ENCODE results near the gene ATE1.
"Not testable (repeated sequence)": the region's sequence is repeated elsewhere in the genome, so short reads cannot be mapped to it uniquely, and the experiment has no call there.

The ATE1 gene

DNA sequence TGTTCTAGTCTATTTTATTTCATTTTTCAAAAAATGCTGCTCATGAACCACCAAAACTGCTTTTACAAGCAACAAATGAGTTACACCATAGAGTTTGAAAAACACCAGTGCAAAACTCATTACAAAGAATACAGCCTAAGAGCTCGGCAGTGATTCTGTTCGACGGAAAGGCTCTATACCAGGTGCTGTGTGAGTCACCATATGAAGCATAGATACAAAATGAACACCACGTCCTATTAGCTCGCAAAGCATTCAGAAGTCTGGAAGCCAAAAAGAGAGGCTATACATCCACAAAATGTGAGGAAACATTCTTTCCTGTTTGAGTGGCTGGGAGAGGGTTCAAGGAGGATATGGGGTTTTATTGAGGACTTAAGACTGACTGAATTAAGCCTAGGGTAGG lies 136.1 kb downstream of the ATE1 start:
- DNase-seq (ENCODE audit: low spot score), result no peak

DNA sequence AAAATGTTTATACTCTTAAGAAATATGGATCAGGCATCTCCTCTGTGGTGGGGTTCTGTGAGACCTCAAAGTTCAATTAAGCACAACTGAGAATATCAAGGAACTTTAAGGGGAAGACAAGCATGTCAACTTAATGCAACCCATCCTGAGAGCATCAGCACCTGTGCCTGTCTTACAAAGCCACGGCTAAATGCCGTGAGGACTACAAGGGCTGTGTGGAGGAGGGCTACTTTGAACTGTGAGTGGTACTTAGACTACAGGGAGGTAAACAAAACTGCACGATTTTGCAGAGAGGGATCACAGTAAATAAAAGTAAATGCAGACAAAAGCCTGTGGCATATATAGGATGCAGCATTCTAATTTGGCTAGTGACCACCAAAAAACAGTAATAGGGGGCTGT lies 139.1 kb downstream of the ATE1 start:
- DNase-seq (ENCODE audit: low spot score), result no peak

DNA sequence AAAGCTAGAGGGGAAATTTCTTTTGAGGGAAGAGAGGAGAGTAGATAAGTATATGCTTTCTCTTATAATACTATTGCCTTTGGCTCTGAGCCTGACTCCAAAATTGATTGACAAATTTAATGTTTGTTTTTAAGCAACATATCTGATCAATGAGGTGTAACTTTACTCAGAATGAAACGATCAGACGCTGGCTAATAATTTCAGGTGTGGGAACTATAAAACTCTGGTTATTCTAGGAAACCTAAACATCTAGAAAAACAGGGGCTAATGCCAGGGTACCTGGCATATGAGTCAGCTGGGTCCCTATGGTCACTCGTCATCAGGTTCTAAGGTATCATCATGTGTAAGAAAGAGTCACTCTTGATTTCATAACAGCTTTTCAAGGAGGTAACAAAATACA lies 139.7 kb downstream of the ATE1 start:
- DNase-seq (ENCODE audit: low spot score), result no peak

DNA sequence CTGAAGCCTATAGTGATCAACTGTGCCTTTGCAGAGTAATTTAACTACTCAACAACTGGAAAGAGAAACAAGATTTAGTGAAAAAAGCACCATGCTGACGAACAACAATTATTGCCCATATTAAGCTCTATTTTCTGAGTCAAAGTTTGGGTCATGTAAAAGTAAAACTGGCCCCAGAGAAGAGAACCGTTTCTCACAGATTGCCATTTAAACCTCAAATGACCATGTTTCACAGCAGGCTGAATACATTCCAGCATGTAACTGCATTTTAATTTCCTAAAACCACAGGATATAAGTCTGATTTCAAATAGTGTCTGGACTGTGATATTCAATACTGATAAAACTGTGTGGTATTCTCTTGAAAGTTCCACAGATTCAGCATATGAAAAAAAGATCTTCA lies 140.7 kb downstream of the ATE1 start:
- no peak for DNase-seq (ENCODE audit: low spot score)

DNA sequence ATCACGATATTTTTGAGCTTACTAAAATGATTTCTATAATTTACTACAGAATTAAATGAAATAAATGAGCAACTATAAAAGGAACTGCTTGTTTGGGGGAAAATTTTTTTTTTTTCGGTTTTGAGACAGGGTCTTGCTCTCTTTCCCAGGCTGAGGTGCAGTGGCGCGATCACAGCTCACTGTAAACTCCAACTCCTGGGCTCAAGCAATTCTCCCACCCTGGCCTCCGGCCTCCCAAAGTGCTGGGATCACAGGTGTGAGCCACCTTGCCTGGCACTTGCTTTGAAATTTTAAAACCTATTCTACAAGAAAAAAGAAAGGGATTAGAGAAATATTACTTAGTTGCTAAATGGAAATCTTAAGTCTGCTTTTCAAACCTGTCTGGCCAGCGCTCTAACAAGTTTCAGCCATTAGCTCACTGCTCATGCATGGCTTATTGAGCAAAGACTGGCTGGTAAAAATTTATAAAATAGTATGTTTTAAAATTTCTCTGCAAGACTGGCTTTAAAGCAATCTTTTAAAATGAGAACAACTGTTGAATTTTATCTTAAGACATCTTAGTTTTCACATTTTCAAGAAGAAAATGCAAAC lies 144.0 kb downstream of the ATE1 start:
- DNase-seq (ENCODE audit: low spot score), result no peak

DNA sequence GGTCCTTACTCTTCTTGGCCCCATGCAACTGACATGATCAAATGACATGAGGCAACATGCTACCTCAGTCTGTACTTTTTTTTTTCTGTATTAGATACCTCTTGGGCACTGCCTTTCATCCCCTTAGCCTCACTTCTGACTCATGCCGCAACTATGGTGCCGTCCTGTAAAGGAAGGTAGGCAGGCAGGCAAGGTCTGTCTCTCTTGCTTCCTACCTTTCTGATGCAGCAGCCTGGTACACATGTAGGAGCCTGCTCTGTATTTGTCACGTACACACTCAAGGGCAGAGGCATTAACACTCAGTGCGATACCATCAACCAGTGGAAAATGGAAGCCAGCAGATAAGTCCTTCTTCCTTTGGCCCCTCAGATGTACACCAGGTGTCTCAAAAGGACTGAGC lies 146.7 kb downstream of the ATE1 start:
- DNase-seq (ENCODE audit: low spot score), result no peak

DNA sequence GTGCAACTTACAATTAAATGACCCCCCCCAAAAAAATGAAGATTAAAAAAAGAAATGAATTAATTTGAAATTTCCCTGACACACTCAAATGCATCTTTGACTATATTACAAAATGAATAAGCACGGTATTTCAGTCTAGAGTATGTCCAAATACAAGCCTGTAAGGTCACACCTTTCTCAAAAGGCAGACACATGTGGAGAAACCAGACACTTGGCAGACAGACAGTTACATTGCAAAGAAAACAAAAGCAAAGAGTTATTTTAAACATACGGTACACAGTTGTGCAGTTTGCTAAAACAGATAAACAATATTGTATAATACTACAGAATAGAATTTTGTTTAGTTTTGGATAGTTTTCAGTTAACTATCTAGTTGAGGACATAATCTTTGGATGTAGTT lies 153.0 kb downstream of the ATE1 start:
- DNase-seq (ENCODE audit: low spot score), result no peak

DNA sequence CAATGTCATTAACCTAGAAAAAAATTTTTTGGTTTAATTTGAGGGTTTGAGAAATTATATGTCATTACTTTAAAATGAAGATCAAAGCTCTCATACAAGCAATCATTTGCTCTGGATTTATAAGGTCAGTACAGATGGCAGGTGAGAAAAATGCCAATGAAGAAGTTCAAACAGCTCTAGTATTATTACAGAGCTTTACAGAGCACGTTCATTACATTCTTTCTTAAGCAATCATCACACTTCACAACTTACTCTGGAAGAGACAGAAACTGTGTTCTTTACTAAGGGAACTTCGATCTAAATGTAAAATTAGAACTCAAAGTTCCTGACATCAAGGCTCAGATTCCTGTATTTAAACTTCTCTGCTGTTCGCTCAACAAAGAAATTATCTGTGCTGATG lies 153.4 kb downstream of the ATE1 start:
- no peak for DNase-seq (ENCODE audit: low spot score)

DNA sequence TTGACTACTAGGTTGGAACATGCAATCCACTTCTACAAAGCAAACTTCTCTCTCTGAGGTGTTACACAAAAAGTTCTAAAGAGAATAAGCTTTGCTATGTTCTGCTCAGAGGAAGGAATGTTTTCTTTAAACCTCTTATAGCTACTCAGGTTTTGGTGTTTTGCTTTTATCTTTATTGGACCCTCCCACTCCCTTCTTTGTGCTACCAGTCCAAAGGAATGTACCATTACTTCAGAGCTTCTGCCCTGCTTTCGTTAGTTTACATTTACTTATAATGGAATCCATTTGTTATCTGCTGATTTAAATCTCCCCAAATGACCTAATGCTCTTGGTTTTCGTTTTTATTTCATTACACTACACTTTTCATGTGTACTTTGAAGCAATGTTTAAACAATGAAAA lies 154.9 kb downstream of the ATE1 start:
- DNase-seq (ENCODE audit: low spot score), result no peak

DNA sequence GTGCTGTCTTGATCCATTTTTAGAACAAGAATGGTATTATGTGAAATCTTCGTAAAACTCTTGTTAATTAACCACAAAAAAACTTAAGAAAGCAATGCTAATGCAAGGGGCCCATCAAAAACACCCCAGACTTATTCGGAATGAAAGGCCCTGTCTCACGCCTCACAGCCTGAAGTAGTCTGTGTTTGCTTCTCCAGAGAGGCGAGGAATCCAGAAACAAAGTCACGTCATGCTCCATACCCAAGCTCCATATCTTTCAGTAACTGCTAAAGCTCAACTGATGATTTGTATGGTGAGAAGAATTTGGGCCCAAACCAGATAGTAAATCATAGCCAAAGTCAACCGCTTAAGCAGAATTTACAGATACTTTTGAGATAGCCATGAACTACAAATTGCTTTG lies 155.4 kb downstream of the ATE1 start:
- no peak for DNase-seq (ENCODE audit: low spot score)

DNA sequence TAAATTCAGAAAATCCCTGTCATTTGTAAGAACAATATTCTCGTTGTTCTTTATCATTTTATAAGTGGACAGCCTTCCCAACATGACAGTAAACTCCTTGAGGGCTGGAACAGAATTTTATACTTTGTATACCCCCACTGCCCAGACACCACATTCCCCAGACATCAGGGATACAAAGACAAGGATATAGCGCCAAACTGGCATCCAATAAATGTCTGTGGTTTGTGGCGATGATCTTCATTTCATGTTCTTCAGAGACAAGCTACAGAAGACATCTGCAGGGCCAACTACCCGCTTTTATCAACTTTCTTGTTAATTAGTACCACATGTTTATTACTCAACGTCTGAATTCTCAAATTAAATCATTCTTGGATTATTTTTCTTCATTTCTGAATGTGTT lies 155.9 kb downstream of the ATE1 start:
- no peak for DNase-seq (ENCODE audit: low spot score)

DNA sequence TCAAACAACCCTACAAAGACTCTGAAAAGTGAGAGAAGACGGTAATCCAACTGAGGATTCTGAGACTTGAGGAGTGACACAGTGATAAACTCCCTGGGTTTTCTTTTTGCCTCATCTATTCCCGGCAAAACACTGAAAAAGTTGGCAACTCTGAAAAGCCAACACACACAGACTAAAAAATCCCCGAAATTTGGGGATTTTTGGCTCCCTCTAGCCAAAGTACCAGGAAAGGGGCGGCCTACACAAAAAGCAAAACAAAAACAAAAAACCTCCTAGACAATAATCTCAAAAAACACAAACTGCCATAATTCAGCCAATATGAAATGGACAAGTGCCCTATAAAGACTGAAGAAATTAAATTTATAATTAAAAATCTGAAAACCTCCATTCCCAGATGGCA lies 161.4 kb downstream of the ATE1 start:
- DNase-seq (ENCODE audit: low spot score), result no peak

DNA sequence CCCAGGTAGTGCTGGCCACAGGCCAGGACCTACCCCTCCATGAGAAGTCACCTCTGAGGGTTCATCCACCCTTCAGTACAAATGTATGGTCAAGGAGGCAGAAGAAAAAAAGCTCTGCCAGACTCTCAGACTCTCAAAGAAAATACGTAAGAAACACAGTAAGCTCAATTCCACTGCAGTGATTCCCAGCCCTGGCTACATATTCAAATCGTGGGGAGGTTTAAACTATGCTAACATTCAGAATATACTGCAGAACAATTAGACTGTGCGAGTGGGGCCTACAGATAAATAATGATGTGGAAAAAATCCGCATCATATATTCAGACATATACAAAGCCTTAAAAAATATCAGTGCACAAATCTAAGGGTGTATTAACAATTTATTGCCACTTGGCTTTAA lies 162.6 kb downstream of the ATE1 start:
- no peak for DNase-seq (ENCODE audit: low spot score)

DNA sequence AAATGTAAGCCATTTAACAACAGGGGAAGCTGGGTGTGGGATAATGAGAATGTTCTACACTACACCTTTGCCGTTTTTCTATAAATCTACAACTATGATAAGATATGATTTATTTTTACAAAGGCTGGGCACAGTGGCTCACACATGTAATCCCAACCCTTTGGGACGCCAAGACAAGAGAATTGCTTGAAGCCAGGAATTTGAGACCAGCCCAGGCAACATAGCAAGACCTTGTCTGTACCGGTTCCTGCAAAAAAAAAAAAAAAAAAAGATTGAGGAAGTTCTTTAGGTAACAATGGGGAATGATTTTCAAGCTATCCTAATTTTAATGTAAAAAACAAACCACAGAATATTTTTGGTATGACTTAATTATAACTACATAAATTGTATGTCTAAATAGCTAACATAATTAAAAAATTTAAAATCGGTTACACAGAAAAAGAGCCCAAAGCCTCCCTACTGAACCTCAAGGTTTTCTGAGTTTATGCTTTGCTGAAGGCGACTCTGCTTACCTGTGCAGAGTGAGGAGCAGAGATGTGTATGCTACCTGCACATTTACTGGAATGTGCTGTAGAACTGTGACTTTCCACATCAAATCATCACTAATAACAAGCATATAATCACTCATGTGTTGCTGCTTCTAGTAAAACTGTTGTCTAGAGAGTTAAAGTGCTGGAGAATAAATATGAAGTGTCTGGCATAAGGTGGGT lies 163.4 kb downstream of the ATE1 start:
- no peak for DNase-seq (ENCODE audit: low spot score)

DNA sequence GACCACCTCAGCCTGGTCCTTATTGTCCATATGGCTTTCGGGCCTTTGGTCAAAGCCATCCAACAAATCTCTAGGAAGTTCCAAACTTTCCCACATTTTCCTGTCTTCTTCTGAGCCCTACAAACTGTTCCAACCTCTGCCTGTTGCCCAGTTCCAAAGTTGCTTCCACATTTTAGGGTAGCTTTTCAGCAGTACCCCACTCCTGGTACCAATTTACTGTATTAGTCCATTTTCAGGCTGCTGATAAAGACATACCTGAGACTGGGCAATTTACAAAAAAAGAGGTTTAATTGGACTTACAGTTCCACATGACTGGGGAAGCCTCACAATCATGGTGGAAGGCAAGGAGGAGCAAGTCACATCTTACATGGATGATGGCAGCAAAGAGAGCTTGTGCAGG lies 170.6 kb downstream of the ATE1 start:
- not testable (repeated sequence) for DNase-seq (ENCODE audit: low spot score)

DNA sequence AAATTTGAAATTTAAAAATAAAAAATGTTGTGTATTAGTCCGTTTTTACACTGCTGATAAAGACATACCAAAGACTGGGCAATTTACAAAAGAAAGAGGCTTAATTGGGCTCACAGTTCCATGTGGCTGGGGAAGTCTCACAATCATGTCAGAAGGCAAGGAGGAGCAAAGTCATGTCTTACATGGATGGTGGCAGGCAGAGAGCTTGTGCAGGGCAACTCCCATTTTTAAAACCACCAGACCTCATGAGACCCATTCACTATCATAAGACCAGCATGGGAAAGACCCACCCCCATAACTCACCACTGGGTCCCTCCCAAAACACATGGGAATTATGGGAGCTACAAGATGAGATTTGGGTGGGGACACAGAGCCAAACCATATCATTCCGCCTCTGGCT lies 172.3 kb downstream of the ATE1 start:
- DNase-seq (ENCODE audit: low spot score), result not testable (repeated sequence)

DNA sequence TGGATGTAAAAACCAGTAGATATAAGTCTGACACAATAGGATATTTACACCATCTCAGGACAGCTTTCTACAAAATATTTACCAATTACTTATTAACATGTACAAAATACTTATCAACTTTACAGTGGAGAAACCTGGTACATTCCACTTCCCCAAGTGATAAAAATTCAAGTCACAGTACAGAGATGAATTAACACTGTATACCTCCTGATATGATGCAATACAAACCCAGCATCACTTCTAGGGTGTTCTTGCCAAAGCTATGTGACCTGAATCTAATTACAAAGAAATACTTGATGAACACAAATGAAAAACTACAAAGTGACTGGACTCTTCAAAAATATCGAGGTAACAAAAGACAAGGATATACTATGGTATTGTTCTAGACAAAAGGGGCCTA lies 173.2 kb downstream of the ATE1 start:
- no peak for DNase-seq (ENCODE audit: low spot score)

DNA sequence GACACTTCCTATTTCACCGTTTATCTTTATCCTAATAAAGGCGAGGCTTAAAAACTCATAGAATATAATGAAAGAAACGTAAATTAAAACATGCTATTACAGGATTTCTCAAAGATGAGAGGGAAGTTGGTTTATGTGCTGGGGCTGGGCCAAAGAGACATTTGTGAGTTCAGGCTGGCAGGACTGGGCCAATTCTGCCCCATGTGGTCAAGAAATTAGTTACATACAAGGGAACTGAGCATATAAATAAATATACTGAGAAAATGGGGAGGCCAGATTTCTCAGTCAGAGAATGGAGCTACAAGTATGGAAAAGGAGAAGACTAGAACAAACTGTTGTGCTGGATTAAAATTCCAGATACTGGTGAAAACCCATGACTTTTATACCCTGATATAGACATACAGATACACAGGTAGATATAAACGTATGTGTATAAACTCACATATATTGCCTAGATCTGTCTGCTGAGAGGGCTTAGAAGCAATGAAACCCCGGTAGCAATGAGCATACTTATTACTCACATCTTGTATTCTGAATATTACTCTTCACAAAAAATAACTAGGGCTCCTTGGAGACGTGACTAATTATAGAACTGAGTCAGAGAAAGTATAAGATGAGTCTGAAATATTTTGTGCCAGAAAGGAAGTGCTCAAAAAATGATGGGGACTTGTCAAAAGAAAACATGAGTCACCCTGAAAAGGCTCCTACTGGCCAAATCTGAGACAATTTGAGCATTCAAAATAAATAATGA lies 173.9 kb downstream of the ATE1 start:
- no peak for DNase-seq (ENCODE audit: low spot score)

DNA sequence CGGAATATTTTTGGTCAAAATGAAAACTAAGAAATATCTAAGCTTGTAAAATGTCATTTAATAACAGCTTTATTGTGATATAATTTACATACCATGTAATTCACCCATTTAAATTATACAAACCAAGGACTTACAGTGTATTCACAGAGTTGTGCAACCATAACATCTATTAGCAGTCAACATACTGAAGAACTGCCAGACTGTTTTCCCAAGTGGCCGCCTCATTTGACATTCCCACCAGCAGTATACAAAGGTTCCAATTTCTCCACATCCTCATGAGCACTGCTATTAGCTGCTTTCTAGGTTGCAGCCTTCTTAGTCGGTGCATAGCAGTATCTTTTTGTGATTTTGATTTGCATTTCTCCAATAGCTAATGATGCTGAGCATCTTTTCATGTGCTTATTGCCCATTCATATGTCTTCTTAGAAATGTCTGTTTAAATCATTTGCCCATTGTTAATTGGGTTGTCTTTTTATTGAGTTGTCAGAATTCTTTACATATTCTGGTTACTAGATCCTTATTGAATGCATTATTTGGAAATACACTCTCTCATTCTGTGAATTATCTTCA lies 176.6 kb downstream of the ATE1 start:
- no peak for DNase-seq (ENCODE audit: low spot score)

DNA sequence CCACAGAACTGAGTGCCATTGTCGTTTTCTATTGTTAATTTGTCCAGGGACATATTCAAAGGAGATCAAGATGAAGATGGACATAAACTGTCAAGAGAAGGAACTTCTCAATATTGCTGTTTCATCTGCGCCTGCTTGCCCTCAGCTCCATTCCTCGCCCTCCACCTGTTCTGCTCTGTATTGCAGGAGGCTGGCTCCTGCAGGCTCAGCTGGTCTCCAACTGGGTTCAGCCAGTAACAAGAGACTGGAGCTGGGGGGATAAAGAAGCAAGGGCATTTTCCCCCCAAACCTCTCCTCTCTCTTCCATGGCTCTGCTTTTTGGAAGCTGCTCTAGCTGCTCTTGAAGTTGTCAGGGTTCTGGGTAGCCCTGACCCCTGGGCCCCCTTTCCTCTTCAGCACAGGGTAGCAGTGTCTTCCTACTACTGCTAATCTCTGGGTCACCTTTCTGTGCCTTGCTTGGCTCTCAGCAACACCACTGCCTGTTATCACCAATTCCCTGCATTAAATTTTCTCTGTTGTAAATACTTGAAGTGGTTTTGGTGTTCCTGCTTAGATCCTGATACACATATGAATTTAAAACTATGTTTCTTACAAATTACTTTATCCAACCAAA lies 180.6 kb downstream of the ATE1 start:
- DNase-seq (ENCODE audit: low spot score), result no peak

DNA sequence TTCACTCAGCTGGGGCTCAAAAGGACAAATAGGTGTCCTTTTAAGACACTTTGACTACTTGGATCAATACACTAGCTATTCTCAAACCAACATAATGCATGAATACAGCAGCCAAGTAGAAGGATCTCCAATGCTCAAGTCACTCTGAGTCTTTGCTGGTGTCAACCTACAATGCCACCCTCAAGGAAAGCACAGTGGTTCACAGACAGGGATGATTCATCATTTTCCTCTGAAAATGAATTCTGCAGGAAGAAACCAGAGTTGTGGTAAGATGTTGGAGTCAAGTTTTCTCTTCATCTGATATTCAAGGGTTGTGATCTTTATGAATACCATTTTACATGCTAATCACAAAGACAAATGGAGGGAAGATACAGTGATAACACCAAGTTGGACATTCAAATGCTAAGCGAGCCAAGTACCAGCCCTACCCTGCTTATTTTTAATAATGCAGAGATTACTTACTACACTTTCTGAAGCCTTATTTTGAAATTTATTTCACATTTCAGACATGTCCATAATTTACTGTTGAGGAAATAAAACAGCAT lies 186.5 kb downstream of the ATE1 start:
- no peak for DNase-seq (ENCODE audit: low spot score)

DNA sequence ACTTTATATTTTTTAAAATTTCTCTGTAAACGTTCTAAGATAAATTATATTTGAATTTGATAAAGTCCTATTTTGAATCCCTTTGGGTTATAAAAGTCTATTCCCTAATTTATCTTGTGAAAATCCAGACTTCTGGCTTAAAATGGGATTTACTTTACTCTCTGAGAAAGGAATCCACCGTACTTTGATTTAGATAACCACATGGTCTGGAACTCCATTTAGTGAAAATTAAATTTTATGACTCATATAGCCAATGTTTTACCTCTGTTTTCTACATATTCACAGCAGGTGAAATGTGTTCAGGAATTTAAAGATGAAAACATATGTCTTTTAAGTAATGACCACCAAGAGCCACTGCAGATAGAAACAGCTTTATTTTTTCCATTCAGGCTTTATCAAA lies 187.8 kb downstream of the ATE1 start:
- DNase-seq (ENCODE audit: low spot score), result no peak
